WTC11 (cell line): ENCODE measurements around the gene GGA3. TPM values are rescaled to one million over a fixed set of nuclear protein-coding genes. Genes with fewer than 3 reads are reported as not detected.
A peak's percentile ranks its signal among the peaks of the same experiment; 100 is the strongest.

Experiments
- ATAC-seq: fragments of 200-7000 bp; cut with Tn5 transposase; 2 replicates; pipeline ENCODE4 v1.10.0; 2021; ENCODE audit warnings: mild to moderate bottlenecking, moderate library complexity
- CTCF ChIA-PET: fragments of 300-600 bp; sonication (Branson Sonifier 250); formaldehyde crosslinking; loops from one replicate; lab custom pipeline; 2021; ENCODE audit warnings: antibody characterized with exemption; lab: Charles Lee
- POLR2A ChIA-PET: fragments of 350-600 bp; sonication (Branson Sonifier 250); formaldehyde crosslinking; loops from one replicate; lab custom pipeline; 2021; ENCODE audit warnings: antibody characterized with exemption; lab: Charles Lee
- DNase-seq: peaks from one replicate; pipeline ENCODE4 v3.0.0; 2021; ENCODE audit warnings: low spot score
- H3K27ac Mint-ChIP-seq: 2 replicates; pipeline ENCODE4 v1.8.0; 2021; ENCODE audit warnings: mixed read lengths
- H3K27me3 Mint-ChIP-seq: 2 replicates; pipeline ENCODE4 v1.8.0; 2021; ENCODE audit warnings: low read depth, mild to moderate bottlenecking, moderate library complexity, mixed read lengths
- H3K36me3 Mint-ChIP-seq: 2 replicates; pipeline ENCODE4 v1.8.0; 2021; ENCODE audit warnings: mixed read lengths
- H3K4me1 Mint-ChIP-seq: 2 replicates; pipeline ENCODE4 v1.8.0; 2022; ENCODE audit warnings: mixed read lengths
- H3K4me3 Mint-ChIP-seq: 2 replicates; pipeline ENCODE4 v1.8.0; 2021; ENCODE audit warnings: mild to moderate bottlenecking, moderate library complexity, mixed read lengths
- H3K9me3 Mint-ChIP-seq: 2 replicates; pipeline ENCODE4 v1.8.0; 2021; ENCODE audit warnings: mixed read lengths
- ATF6 ChIP-seq: sonication (generic); formaldehyde crosslinking; IDR thresholded peaks from 2 replicates; pipeline ENCODE4 v1.8.1; 2023; ENCODE audit warnings: mild to moderate bottlenecking, missing genetic modification reagents
- FOXK1 ChIP-seq: sonication (generic); formaldehyde crosslinking; IDR thresholded peaks from 2 replicates; pipeline ENCODE4 v1.8.0; 2022; ENCODE audit warnings: mild to moderate bottlenecking, moderate library complexity, missing genetic modification reagents
- NR1H2 ChIP-seq: sonication (generic); formaldehyde crosslinking; IDR thresholded peaks from 2 replicates; pipeline ENCODE4 v1.9.0; 2021; ENCODE audit warnings: mild to moderate bottlenecking, moderate library complexity, missing genetic modification reagents
- PRRX2 ChIP-seq: fragments of 250-450 bp; sonication (Bioruptor Pico); IDR thresholded peaks from 2 replicates; pipeline ENCODE4 v1.8.0; 2021; ENCODE audit warnings: mild to moderate bottlenecking
- RELA ChIP-seq: sonication (generic); formaldehyde crosslinking; IDR thresholded peaks from 2 replicates; pipeline ENCODE4 v1.8.1; 2022; ENCODE audit warnings: missing genetic modification reagents, mild to moderate bottlenecking, borderline replicate concordance
- SMAD3 ChIP-seq: sonication (generic); formaldehyde crosslinking; IDR thresholded peaks from 2 replicates; pipeline ENCODE4 v1.8.0; 2022; ENCODE audit warnings: missing genetic modification reagents, mild to moderate bottlenecking, borderline replicate concordance
- STAT6 ChIP-seq: sonication (generic); formaldehyde crosslinking; conservative IDR thresholded peaks from 2 replicates; pipeline ENCODE4 v1.8.1; 2023; ENCODE audit warnings: mild to moderate bottlenecking, low read depth, missing genetic modification reagents, moderate library complexity
- TCF7 ChIP-seq: sonication (generic); formaldehyde crosslinking; IDR thresholded peaks from 2 replicates; pipeline ENCODE4 v1.8.0; 2022; ENCODE audit warnings: mild to moderate bottlenecking, low read depth, missing genetic modification reagents, moderate library complexity
- TEAD4 ChIP-seq: sonication (generic); formaldehyde crosslinking; IDR thresholded peaks from 2 replicates; pipeline ENCODE4 v1.8.0; 2022; ENCODE audit warnings: mild to moderate bottlenecking, missing genetic modification reagents
- ZBTB21 ChIP-seq: sonication (generic); formaldehyde crosslinking; IDR thresholded peaks from 2 replicates; pipeline ENCODE4 v1.8.1; 2023; ENCODE audit warnings: mild to moderate bottlenecking, missing genetic modification reagents, borderline replicate concordance
- ZNF232 ChIP-seq: sonication (generic); formaldehyde crosslinking; IDR thresholded peaks from 2 replicates; pipeline ENCODE4 v1.8.0; 2022; ENCODE audit warnings: mild to moderate bottlenecking, missing genetic modification reagents
- ZNF317 ChIP-seq: sonication (generic); formaldehyde crosslinking; IDR thresholded peaks from 2 replicates; pipeline ENCODE4 v1.8.1; 2023; ENCODE audit warnings: low read depth, mild to moderate bottlenecking, moderate library complexity, missing genetic modification reagents, borderline replicate concordance
- total RNA-seq: library from RNA; stranded (reverse); gene quantifications from 3 replicates; pipeline ENCODE4 v1.2.3, GENCODE V29; 2021
- TF ChIP-seq, protein P1 (sequence below): sonication (generic); formaldehyde crosslinking; IDR thresholded peaks from 2 replicates; pipeline ENCODE4 v1.8.1; 2022; ENCODE audit warnings: low read depth, mild to moderate bottlenecking, moderate library complexity, missing genetic modification reagents, borderline replicate concordance
- TF ChIP-seq, protein P2 (sequence below): sonication (generic); formaldehyde crosslinking; IDR thresholded peaks from 2 replicates; pipeline ENCODE4 v1.8.0; 2023; ENCODE audit warnings: missing genetic modification reagents
- TF ChIP-seq, protein P3 (sequence below): sonication (generic); formaldehyde crosslinking; IDR thresholded peaks from 2 replicates; pipeline ENCODE4 v1.8.1; 2022; ENCODE audit warnings: low read depth, missing genetic modification reagents, borderline replicate concordance
- TF ChIP-seq, protein P4 (sequence below): sonication (generic); formaldehyde crosslinking; IDR thresholded peaks from 2 replicates; pipeline ENCODE4 v1.8.1; 2022; ENCODE audit warnings: mild to moderate bottlenecking, moderate library complexity, missing genetic modification reagents
- TF ChIP-seq, protein P5 (sequence below): sonication (generic); formaldehyde crosslinking; IDR thresholded peaks from 2 replicates; pipeline ENCODE4 v1.8.0; 2022; ENCODE audit warnings: mild to moderate bottlenecking, missing genetic modification reagents
- TF ChIP-seq, protein P6 (sequence below): sonication (generic); formaldehyde crosslinking; IDR thresholded peaks from 2 replicates; pipeline ENCODE4 v1.8.1; 2023; ENCODE audit warnings: mild to moderate bottlenecking, missing genetic modification reagents
- TF ChIP-seq, protein P7 (sequence below): sonication (generic); formaldehyde crosslinking; IDR thresholded peaks from 2 replicates; pipeline ENCODE4 v1.8.0; 2022; ENCODE audit warnings: mild to moderate bottlenecking, missing genetic modification reagents

GGA3 gene
- total RNA-seq, 1 experiment from 2014 or later = 66.9 TPM

GRCh38 chr17:75205793-75206163, 55.6 kb downstream of the GGA3 start:
- Mint-ChIP-seq H3K9me3 (no peaks in the 10 kb centered on the region), H3K27ac (peak overlapping the region; percentile 100), H3K27me3 (no peaks in the 10 kb centered on the region), H3K36me3 (peaks cover 22% of the 10 kb centered on the region), H3K4me1 (peaks cover 14% of the 10 kb centered on the region), H3K4me3 (peak overlapping the region; percentile 92)
- ChIA-PET CTCF (interaction anchor here (0.5 to 4.9 kb wide), 13 partner anchors 18 to 545 kb away, joined by 3 to 39 read pairs (median 3); partner anchors contain the start of genes CDR2L, MIF4GD, SLC16A5 and USH1G), POLR2A (interaction anchor here (0.6 to 1.9 kb wide), 9 partner anchors 8 to 227 kb away, joined by 3 to 6 read pairs (median 4); partner anchors contain the start of gene JPT1)
- ATAC-seq (peak; percentile 3), DNase-seq (no peak)
- TF ChIP-seq, protein P1, sequence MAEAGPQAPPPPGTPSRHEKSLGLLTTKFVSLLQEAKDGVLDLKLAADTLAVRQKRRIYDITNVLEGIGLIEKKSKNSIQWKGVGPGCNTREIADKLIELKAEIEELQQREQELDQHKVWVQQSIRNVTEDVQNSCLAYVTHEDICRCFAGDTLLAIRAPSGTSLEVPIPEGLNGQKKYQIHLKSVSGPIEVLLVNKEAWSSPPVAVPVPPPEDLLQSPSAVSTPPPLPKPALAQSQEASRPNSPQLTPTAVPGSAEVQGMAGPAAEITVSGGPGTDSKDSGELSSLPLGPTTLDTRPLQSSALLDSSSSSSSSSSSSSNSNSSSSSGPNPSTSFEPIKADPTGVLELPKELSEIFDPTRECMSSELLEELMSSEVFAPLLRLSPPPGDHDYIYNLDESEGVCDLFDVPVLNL (CRISPR knock-in tag) = 0 out of 2 replicates have a peak, but pooled peaks have one; percentile 1
- TF ChIP-seq, protein P2, sequence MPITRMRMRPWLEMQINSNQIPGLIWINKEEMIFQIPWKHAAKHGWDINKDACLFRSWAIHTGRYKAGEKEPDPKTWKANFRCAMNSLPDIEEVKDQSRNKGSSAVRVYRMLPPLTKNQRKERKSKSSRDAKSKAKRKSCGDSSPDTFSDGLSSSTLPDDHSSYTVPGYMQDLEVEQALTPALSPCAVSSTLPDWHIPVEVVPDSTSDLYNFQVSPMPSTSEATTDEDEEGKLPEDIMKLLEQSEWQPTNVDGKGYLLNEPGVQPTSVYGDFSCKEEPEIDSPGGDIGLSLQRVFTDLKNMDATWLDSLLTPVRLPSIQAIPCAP = no peak

- H3K27ac Mint-ChIP-seq = peak within 1 kb of the TSS; percentile 100
- H3K27me3 Mint-ChIP-seq = no peaks in the 10 kb centered on the region
- peak within 1 kb of the TSS; percentile 92 for H3K4me3 Mint-ChIP-seq
- peaks cover 14% of the 10 kb centered on the region for H3K4me1 Mint-ChIP-seq
- H3K9me3 Mint-ChIP-seq = no peaks in the 10 kb centered on the region
- ATAC-seq = peak; percentile 89
- ChIA-PET CTCF (interaction anchor here (0.5 to 4.9 kb wide), 15 partner anchors 13 to 545 kb away, joined by 3 to 39 read pairs (median 3); partner anchors contain the start of genes CDR2L, MIF4GD, SLC16A5 and USH1G), POLR2A (interaction anchor here (0.6 to 1.9 kb wide), 10 partner anchors 9 to 687 kb away, joined by 3 to 6 read pairs (median 4); partner anchors contain the start of gene JPT1)
- H3K36me3 Mint-ChIP-seq = peaks cover 17% of the 10 kb centered on the region
- peak; percentile 95 for DNase-seq
- TF ChIP-seq, protein P3, sequence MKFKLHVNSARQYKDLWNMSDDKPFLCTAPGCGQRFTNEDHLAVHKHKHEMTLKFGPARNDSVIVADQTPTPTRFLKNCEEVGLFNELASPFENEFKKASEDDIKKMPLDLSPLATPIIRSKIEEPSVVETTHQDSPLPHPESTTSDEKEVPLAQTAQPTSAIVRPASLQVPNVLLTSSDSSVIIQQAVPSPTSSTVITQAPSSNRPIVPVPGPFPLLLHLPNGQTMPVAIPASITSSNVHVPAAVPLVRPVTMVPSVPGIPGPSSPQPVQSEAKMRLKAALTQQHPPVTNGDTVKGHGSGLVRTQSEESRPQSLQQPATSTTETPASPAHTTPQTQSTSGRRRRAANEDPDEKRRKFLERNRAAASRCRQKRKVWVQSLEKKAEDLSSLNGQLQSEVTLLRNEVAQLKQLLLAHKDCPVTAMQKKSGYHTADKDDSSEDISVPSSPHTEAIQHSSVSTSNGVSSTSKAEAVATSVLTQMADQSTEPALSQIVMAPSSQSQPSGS (CRISPR knock-in tag) = no peak
- TF ChIP-seq, protein P4, sequence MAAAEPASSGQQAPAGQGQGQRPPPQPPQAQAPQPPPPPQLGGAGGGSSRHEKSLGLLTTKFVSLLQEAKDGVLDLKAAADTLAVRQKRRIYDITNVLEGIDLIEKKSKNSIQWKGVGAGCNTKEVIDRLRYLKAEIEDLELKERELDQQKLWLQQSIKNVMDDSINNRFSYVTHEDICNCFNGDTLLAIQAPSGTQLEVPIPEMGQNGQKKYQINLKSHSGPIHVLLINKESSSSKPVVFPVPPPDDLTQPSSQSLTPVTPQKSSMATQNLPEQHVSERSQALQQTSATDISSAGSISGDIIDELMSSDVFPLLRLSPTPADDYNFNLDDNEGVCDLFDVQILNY = peak; percentile 90; the same call in 1 of the 2 replicates
- TF ChIP-seq, protein P5, sequence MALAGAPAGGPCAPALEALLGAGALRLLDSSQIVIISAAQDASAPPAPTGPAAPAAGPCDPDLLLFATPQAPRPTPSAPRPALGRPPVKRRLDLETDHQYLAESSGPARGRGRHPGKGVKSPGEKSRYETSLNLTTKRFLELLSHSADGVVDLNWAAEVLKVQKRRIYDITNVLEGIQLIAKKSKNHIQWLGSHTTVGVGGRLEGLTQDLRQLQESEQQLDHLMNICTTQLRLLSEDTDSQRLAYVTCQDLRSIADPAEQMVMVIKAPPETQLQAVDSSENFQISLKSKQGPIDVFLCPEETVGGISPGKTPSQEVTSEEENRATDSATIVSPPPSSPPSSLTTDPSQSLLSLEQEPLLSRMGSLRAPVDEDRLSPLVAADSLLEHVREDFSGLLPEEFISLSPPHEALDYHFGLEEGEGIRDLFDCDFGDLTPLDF (CRISPR knock-in tag) = peak; percentile 8; the same call in 1 of the 2 replicates
- peak; percentile 88 for TF ChIP-seq FOXK1 (CRISPR knock-in tag)
- TF ChIP-seq, protein P6, sequence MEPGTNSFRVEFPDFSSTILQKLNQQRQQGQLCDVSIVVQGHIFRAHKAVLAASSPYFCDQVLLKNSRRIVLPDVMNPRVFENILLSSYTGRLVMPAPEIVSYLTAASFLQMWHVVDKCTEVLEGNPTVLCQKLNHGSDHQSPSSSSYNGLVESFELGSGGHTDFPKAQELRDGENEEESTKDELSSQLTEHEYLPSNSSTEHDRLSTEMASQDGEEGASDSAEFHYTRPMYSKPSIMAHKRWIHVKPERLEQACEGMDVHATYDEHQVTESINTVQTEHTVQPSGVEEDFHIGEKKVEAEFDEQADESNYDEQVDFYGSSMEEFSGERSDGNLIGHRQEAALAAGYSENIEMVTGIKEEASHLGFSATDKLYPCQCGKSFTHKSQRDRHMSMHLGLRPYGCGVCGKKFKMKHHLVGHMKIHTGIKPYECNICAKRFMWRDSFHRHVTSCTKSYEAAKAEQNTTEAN (CRISPR knock-in tag) = no peak
- TF ChIP-seq ZBTB21 (CRISPR knock-in tag) = no peak
- TF ChIP-seq STAT6 (CRISPR knock-in tag) = no peak
- TF ChIP-seq ZNF232 (CRISPR knock-in tag) = 0 out of 2 replicates have a peak, but pooled peaks have one; percentile 52
- TF ChIP-seq, protein P7, sequence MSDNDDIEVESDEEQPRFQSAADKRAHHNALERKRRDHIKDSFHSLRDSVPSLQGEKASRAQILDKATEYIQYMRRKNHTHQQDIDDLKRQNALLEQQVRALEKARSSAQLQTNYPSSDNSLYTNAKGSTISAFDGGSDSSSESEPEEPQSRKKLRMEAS (CRISPR knock-in tag) = peak; percentile 91
- TF ChIP-seq NR1H2 (CRISPR knock-in tag) = no peak
- TF ChIP-seq SMAD3 (CRISPR knock-in tag) = peak; percentile 43; the same call in 1 of the 2 replicates
- no peak for TF ChIP-seq ZNF317 (CRISPR knock-in tag)
- no peak for TF ChIP-seq TCF7 (CRISPR knock-in tag)
- TF ChIP-seq PRRX2 (CRISPR knock-in tag) = no peak
- TF ChIP-seq RELA (CRISPR knock-in tag) = 0 out of 2 replicates have a peak, but pooled peaks have one; percentile 46
- no peak for TF ChIP-seq TEAD4 (CRISPR knock-in tag)
- no peak for TF ChIP-seq ATF6 (CRISPR knock-in tag)
These were observed 56.2 kb downstream of the GGA3 start, which contains the start of gene NUP85 for GRCh38 chr17:75205037-75205792. TSS of gene NUP85 (plus strand) at chr17:75205679. CDS start at chr17:75205762, 83 bp downstream.
